ENCODE data around the gene CT45A3. TPM values are rescaled to one million over a fixed set of nuclear protein-coding genes. Genes with fewer than 3 reads are reported as not detected.
"Not testable (repeated sequence)": the region's sequence is repeated elsewhere in the genome, so short reads cannot be mapped to it uniquely, and the experiment has no call there.

CT45A3 gene
- total RNA-seq, 2 experiments from 2014 or later: not detected

GRCh38 chrX:135740681-135741149 lies 27.3 kb downstream of the CT45A3 start:
- no peaks in the 10 kb centered on the region for H3K9me3 ChIP-seq (ENCODE audit: control insufficient read depth in 1 of 2, insufficient read depth in 1 of 2, low read length in 2 of 2)
- H3K36me3 ChIP-seq (ENCODE audit: insufficient read depth, low read length): no peaks in the 10 kb centered on the region
- intact Hi-C loops (cut with DNase I, micrococcal nuclease): no loop called here
- no peaks in the 10 kb centered on the region for H3K27me3 ChIP-seq (ENCODE audit: control insufficient read depth in 1 of 2, insufficient read depth in 2 of 2, low read length in 2 of 2)
- POLR2A ChIA-PET: no interaction called here
- peak overlapping the region; percentile 7 for H3K4me3 ChIP-seq (ENCODE audit: low read length)
- Mint-ChIP-seq H3K36me3 (ENCODE audit: low read depth) (no peaks in the 10 kb centered on the region), H3K4me1 (ENCODE audit: low read depth) (no peaks in the 10 kb centered on the region), H3K9me3 (no peaks in the 10 kb centered on the region), H3K27me3 (no peaks in the 10 kb centered on the region), H3K27ac (no peak overlapping the region), H3K4me3 (no peak overlapping the region)
- H3K4me1 ChIP-seq (ENCODE audit: insufficient read depth, low read length): no peaks in the 10 kb centered on the region
- ATAC-seq (ENCODE audit: poor library complexity): peak; percentile 57
- peak; percentile 29 for TF ChIP-seq CTCF (IDR thresholded peaks at IDR 0.05)
- DNase-seq: peak; percentile 1 to 62 (median 18)
- no peak overlapping the region for H3K27ac ChIP-seq (ENCODE audit: low read depth in 1 of 2, low read length in 2 of 2)
- CTCF ChIA-PET: no interaction called here

GRCh38 chrX:135737366-135738071 lies 30.5 kb downstream of the CT45A3 start:
- Mint-ChIP-seq H3K4me3 (no peak overlapping the region), H3K9me3 (no peaks in the 10 kb centered on the region)
- DNase-seq: peak in 1 of 14 experiments; percentile 1

GRCh38 chrX:135734666-135735065 lies 33.3 kb downstream of the CT45A3 start:
- ATAC-seq (ENCODE audit: poor library complexity); H3K27me3 ChIP-seq (ENCODE audit: control insufficient read depth in 1 of 2, insufficient read depth in 2 of 2, low read length in 2 of 2); H3K4me1 ChIP-seq (ENCODE audit: insufficient read depth, low read length); DNase-seq; H3K36me3 ChIP-seq (ENCODE audit: insufficient read depth, low read length); H3K27me3 Mint-ChIP-seq; H3K27ac ChIP-seq (ENCODE audit: low read depth in 1 of 2, low read length in 2 of 2); H3K36me3 Mint-ChIP-seq (ENCODE audit: low read depth); H3K4me1 Mint-ChIP-seq (ENCODE audit: low read depth); H3K4me3 Mint-ChIP-seq; H3K9me3 Mint-ChIP-seq; POLR2A ChIA-PET; H3K27ac Mint-ChIP-seq; H3K4me3 ChIP-seq (ENCODE audit: low read length); intact Hi-C loops (cut with DNase I, micrococcal nuclease); CTCF ChIA-PET; H3K9me3 ChIP-seq (ENCODE audit: control insufficient read depth in 1 of 2, insufficient read depth in 1 of 2, low read length in 2 of 2): not testable (repeated sequence)

More at GRCh38 chrX:135737366-135738071, 30.5 kb downstream of the CT45A3 start:
- no peak for ATAC-seq (ENCODE audit: poor library complexity)
- Histone ChIP-seq H3K9me3 (ENCODE audit: control insufficient read depth in 1 of 2, insufficient read depth in 1 of 2, low read length in 2 of 2) (no peaks in the 10 kb centered on the region), H3K36me3 (ENCODE audit: insufficient read depth, low read length) (no peaks in the 10 kb centered on the region), H3K27me3 (ENCODE audit: control insufficient read depth in 1 of 2, insufficient read depth in 2 of 2, low read length in 2 of 2) (no peaks in the 10 kb centered on the region), H3K27ac (ENCODE audit: low read depth in 1 of 2, low read length in 2 of 2) (no peak overlapping the region), H3K4me1 (ENCODE audit: insufficient read depth, low read length) (no peaks in the 10 kb centered on the region), H3K4me3 (ENCODE audit: low read length) (no peak overlapping the region)
- H3K4me1 Mint-ChIP-seq (ENCODE audit: low read depth): no peaks in the 10 kb centered on the region
- ChIA-PET CTCF (no interaction called here), POLR2A (no interaction called here)
- no peak overlapping the region for H3K27ac Mint-ChIP-seq
- TF ChIP-seq CTCF (IDR thresholded peaks at IDR 0.05): no peak
- intact Hi-C loops (cut with DNase I, micrococcal nuclease): no loop called here
- no peaks in the 10 kb centered on the region for H3K36me3 Mint-ChIP-seq (ENCODE audit: low read depth)
- H3K27me3 Mint-ChIP-seq: no peaks in the 10 kb centered on the region

GRCh38 chrX:135713795-135714194 lies 54.2 kb downstream of the CT45A3 start:
- Mint-ChIP-seq H3K27ac (no peak overlapping the region), H3K36me3 (ENCODE audit: low read depth) (no peaks in the 10 kb centered on the region), H3K9me3 (no peaks in the 10 kb centered on the region), H3K27me3 (peaks cover 4% of the 10 kb centered on the region), H3K4me3 (no peak overlapping the region), H3K4me1 (ENCODE audit: low read depth) (no peaks in the 10 kb centered on the region)
- intact Hi-C loops (cut with DNase I, micrococcal nuclease): no loop called here
- Histone ChIP-seq H3K27me3 (ENCODE audit: control insufficient read depth in 1 of 2, insufficient read depth in 2 of 2, low read length in 2 of 2) (no peaks in the 10 kb centered on the region), H3K36me3 (ENCODE audit: insufficient read depth, low read length) (no peaks in the 10 kb centered on the region), H3K9me3 (ENCODE audit: control insufficient read depth in 1 of 2, insufficient read depth in 1 of 2, low read length in 2 of 2) (no peaks in the 10 kb centered on the region), H3K4me3 (ENCODE audit: low read length) (no peak overlapping the region), H3K27ac (ENCODE audit: low read depth in 1 of 2, low read length in 2 of 2) (no peak overlapping the region), H3K4me1 (ENCODE audit: insufficient read depth, low read length) (no peaks in the 10 kb centered on the region)
- ChIA-PET CTCF (no interaction called here), POLR2A (no interaction called here)
- no peak for DNase-seq
- ATAC-seq (ENCODE audit: poor library complexity): no peak
- no peak for TF ChIP-seq CTCF (IDR thresholded peaks at IDR 0.05)

GRCh38 chrX:135713183-135713689 lies 54.8 kb downstream of the CT45A3 start, which contains the start of gene CT45A1:
Gene CT45A1 (plus strand): TSS chrX:135713639. CDS start chrX:135718941, 5,302 bp downstream.
- H3K27me3 ChIP-seq (ENCODE audit: control insufficient read depth in 1 of 2, insufficient read depth in 2 of 2, low read length in 2 of 2); H3K9me3 ChIP-seq (ENCODE audit: control insufficient read depth in 1 of 2, insufficient read depth in 1 of 2, low read length in 2 of 2); H3K36me3 Mint-ChIP-seq (ENCODE audit: low read depth); H3K27me3 Mint-ChIP-seq; H3K27ac Mint-ChIP-seq; H3K36me3 ChIP-seq (ENCODE audit: insufficient read depth, low read length); H3K4me1 ChIP-seq (ENCODE audit: insufficient read depth, low read length); POLR2A ChIA-PET; H3K4me1 Mint-ChIP-seq (ENCODE audit: low read depth); H3K4me3 Mint-ChIP-seq; H3K27ac ChIP-seq (ENCODE audit: low read depth in 1 of 2, low read length in 2 of 2); ATAC-seq (ENCODE audit: poor library complexity); intact Hi-C loops (cut with DNase I, micrococcal nuclease); H3K9me3 Mint-ChIP-seq; CTCF ChIA-PET; H3K4me3 ChIP-seq (ENCODE audit: low read length): not testable (repeated sequence)
- peak in 3 of 14 experiments; percentile 8 to 16 (median 8) for DNase-seq
